CD14-positive monocyte (primary cell): ENCODE data around the gene FAM168B. TPM values are rescaled to one million over a fixed set of nuclear protein-coding genes. Genes with fewer than 3 reads are reported as not detected.

Experiments
- DNase-seq, 3 donors: peaks; one replicate each; pipeline ENCODE4 v3.0.0-alpha.2; 2011 to 2022
- H2AFZ ChIP-seq: 2 replicates; pipeline ENCODE4 v1.6.0; 2012; ENCODE audit warnings: mild to moderate bottlenecking, low read depth, low read length, inconsistent platforms; ENCODE audit not compliant: insufficient read depth, poor library complexity, severe bottlenecking
- H3K27ac ChIP-seq, 2 donors: 1 replicate in 1 of 2; 2 replicates in 1 of 2; pipeline ENCODE4 v1.5.1; 2012 to 2013; ENCODE audit warnings: low read length in 2 of 2, control low read depth in 1 of 2, inconsistent platforms in 1 of 2, low read depth in 1 of 2, mild to moderate bottlenecking in 1 of 2
- H3K27me3 ChIP-seq, 2 donors: one replicate each; pipeline versions ENCODE4 v1.6.0 to v1.6.1; 2011 to 2013; ENCODE audit warnings: low read length in 2 of 2; ENCODE audit not compliant: control insufficient read depth in 2 of 2, insufficient read depth in 2 of 2
- H3K36me3 ChIP-seq, 2 donors: replicated peaks in 1 of 2; 1 replicate in 1 of 2; 2 replicates in 1 of 2; pipeline versions ENCODE4 v1.5.1 to v1.6.1; 2012 to 2013; ENCODE audit warnings: low read length in 2 of 2, control low read depth in 1 of 2, inconsistent platforms in 1 of 2, mild to moderate bottlenecking in 1 of 2; ENCODE audit not compliant: insufficient read depth in 2 of 2, control insufficient read depth in 1 of 2
- H3K4me1 ChIP-seq, 2 donors: 1 replicate in 1 of 2; 2 replicates in 1 of 2; pipeline versions ENCODE4 v1.5.1 to v1.6.1; 2012 to 2013; ENCODE audit warnings: low read length in 2 of 2, control low read depth in 1 of 2, inconsistent platforms in 1 of 2, mild to moderate bottlenecking in 1 of 2, moderate library complexity in 1 of 2; ENCODE audit not compliant: insufficient read depth in 2 of 2, control insufficient read depth in 1 of 2
- H3K4me2 ChIP-seq: replicated peaks from 2 replicates; pipeline ENCODE3; 2012; ENCODE audit warnings: low read length, moderate library complexity, mild to moderate bottlenecking; ENCODE audit not compliant: poor library complexity, severe bottlenecking; ENCODE audit errors: extremely low read depth
- H3K4me3 ChIP-seq, 3 experiments: fragments of 200-600 bp in 1 of 3; sonication (generic) in 1 of 3; replicated peaks in 1 of 3; 1 replicate in 2 of 3; 2 replicates in 1 of 3; pipeline ENCODE4 v1.5.1; 2011 to 2013; ENCODE audit warnings: low read length in 3 of 3, mild to moderate bottlenecking in 3 of 3, control low read depth in 2 of 3, low read depth in 2 of 3, inconsistent platforms in 1 of 3, moderate library complexity in 1 of 3
- H3K79me2 ChIP-seq: 2 replicates; pipeline ENCODE4 v1.6.0; 2012; ENCODE audit warnings: mild to moderate bottlenecking, control low read depth, inconsistent platforms, low read length, moderate library complexity; ENCODE audit not compliant: insufficient read depth
- H3K9ac ChIP-seq: 2 replicates; pipeline ENCODE4 v1.6.0; 2017; ENCODE audit warnings: low read length, mild to moderate bottlenecking; ENCODE audit not compliant: insufficient read depth, poor library complexity, severe bottlenecking
- H3K9me3 ChIP-seq, 2 donors: replicated peaks in 1 of 2; 1 replicate in 1 of 2; 2 replicates in 1 of 2; pipeline versions ENCODE4 v1.5.1 to v1.6.1; 2012 to 2013; ENCODE audit warnings: low read length in 2 of 2, control low read depth in 1 of 2; ENCODE audit not compliant: control insufficient read depth in 1 of 2, insufficient read depth in 1 of 2
- H4K20me1 ChIP-seq: 2 replicates; pipeline ENCODE4 v1.6.0; 2012; ENCODE audit warnings: mild to moderate bottlenecking, low read length, control low read depth, moderate library complexity; ENCODE audit not compliant: insufficient read depth
- H3K27ac Mint-ChIP-seq, 7 donors: one replicate each; pipeline ENCODE4 v1.8.0; 2020; ENCODE audit warnings: mild to moderate bottlenecking in 7 of 7, mixed read lengths in 7 of 7, moderate library complexity in 6 of 7, inconsistent platforms in 2 of 7
- H3K27me3 Mint-ChIP-seq, 3 donors: one replicate each; pipeline ENCODE4 v1.8.0; 2021 to 2022; ENCODE audit warnings: low read depth in 3 of 3, mild to moderate bottlenecking in 3 of 3, mixed read lengths in 3 of 3, moderate library complexity in 3 of 3, inconsistent platforms in 1 of 3
- H3K36me3 Mint-ChIP-seq, 2 donors: one replicate each; pipeline ENCODE4 v1.8.0; 2020; ENCODE audit warnings: mixed read lengths in 2 of 2, inconsistent platforms in 1 of 2, mild to moderate bottlenecking in 1 of 2
- H3K4me1 Mint-ChIP-seq: one replicate; pipeline ENCODE4 v1.8.0; 2020; ENCODE audit warnings: mild to moderate bottlenecking, mixed read lengths
- H3K4me3 Mint-ChIP-seq, 2 donors: one replicate each; pipeline ENCODE4 v1.8.0; 2020; ENCODE audit warnings: mild to moderate bottlenecking in 2 of 2, mixed read lengths in 2 of 2, moderate library complexity in 1 of 2
- H3K9me3 Mint-ChIP-seq, 7 donors: one replicate each; pipeline ENCODE4 v1.8.0; 2020 to 2022; ENCODE audit warnings: mixed read lengths in 7 of 7, mild to moderate bottlenecking in 6 of 7, moderate library complexity in 6 of 7, inconsistent platforms in 2 of 7
- CTCF ChIP-seq: fragments of 200-600 bp; IDR thresholded peaks from one replicate; pipeline ENCODE4 v1.8.0; 2022; ENCODE audit warnings: antibody characterized with exemption, mild to moderate bottlenecking
- WGBS: methylation state at CpG from one replicate; pipeline ENCODE4 v1.1.5; 2013; ENCODE audit warnings: missing lambda C conversion rate; ENCODE audit not compliant: insufficient coverage; 5-methylcytosine and 5-hydroxymethylcytosine counted together
- intact Hi-C, 2 donors: fragments of 100-400 bp; cut with micrococcal nuclease; formaldehyde crosslinking; loops; one replicate each; pipeline versions ENCODE4 v1.15.0 to v1.15.1; 2023
- polyA plus RNA-seq, 3 donors: library from polyadenylated mRNA; depleted of rRNA in 1 of 3; unstranded in 2 of 3; stranded (reverse) in 1 of 3; fragments of 300-500 nt in 2 of 3; fragments of >200 nt in 1 of 3; fragmentation: Illumina TruSeq in 2 of 3; gene quantifications; 1 replicate in 2 of 3; 2 replicates in 1 of 3; pipeline ENCODE4 v1.2.3, GENCODE V29; 2012 to 2021

FAM168B gene
- polyA plus RNA-seq, 3 donors, result 20.5 to 33.2 (median 22.6) TPM

- Histone ChIP-seq H3K4me1 (no peaks in the 10 kb centered on the region), H3K79me2 (no peaks in the 10 kb centered on the region), H3K4me2 (no peak overlapping the region), H3K4me3 (no peak overlapping the region), H3K9me3 (no peaks in the 10 kb centered on the region), H4K20me1 (peaks cover 39% of the 10 kb centered on the region), H3K9ac (no peak overlapping the region), H3K27ac (no peak overlapping the region), H3K27me3 (no peaks in the 10 kb centered on the region), H3K36me3 (peaks cover 64 to 75% of the 10 kb centered on the region in 2 donors), H2AFZ (no peak overlapping the region)
- H3K4me1 Mint-ChIP-seq, result no peaks in the 10 kb centered on the region
- H3K4me3 Mint-ChIP-seq, result no peak overlapping the region
- DNase-seq, result no peak
- TF ChIP-seq CTCF, result no peak
- H3K36me3 Mint-ChIP-seq, result peaks cover 68 to 72% of the 10 kb centered on the region in 2 donors
- no peaks in the 10 kb centered on the region for H3K9me3 Mint-ChIP-seq
- intact Hi-C loops, result no loop called here
- 100% methylated on average over 2 of the region's 6 CpGs for WGBS
- peaks cover 1 to 2% (median 1%) of the 10 kb centered on the region in 3 donors for H3K27me3 Mint-ChIP-seq
- peak overlapping the region in 3 of 7 donors; percentile 19 to 46 (median 43) for H3K27ac Mint-ChIP-seq
These were observed 44.6 kb downstream of the FAM168B start for GRCh38 chr2:131048641-131049040.

- peaks cover 58 to 69% of the 10 kb centered on the region in 2 donors for H3K36me3 ChIP-seq
- H3K9me3 Mint-ChIP-seq, result no peaks in the 10 kb centered on the region
- no peak overlapping the region for H2AFZ ChIP-seq
- intact Hi-C loops, result no loop called here
- H3K79me2 ChIP-seq, result no peaks in the 10 kb centered on the region
- H3K9me3 ChIP-seq, result no peaks in the 10 kb centered on the region
- no peaks in the 10 kb centered on the region for H3K4me1 ChIP-seq
- DNase-seq, result no peak
- H3K36me3 Mint-ChIP-seq, result peaks cover 62 to 66% of the 10 kb centered on the region in 2 donors
- H3K27me3 Mint-ChIP-seq, result peaks cover 1 to 2% (median 1%) of the 10 kb centered on the region in 3 donors
- H3K27me3 ChIP-seq, result no peaks in the 10 kb centered on the region
- no peak overlapping the region for H3K9ac ChIP-seq
- H3K4me3 Mint-ChIP-seq, result no peak overlapping the region
- H3K27ac ChIP-seq, result no peak overlapping the region
- TF ChIP-seq CTCF, result no peak
- H3K4me2 ChIP-seq, result no peak overlapping the region
- WGBS, result 96% methylated on average over 6 of the region's 11 CpGs
- no peaks in the 10 kb centered on the region for H3K4me1 Mint-ChIP-seq
- H4K20me1 ChIP-seq, result peaks cover 33% of the 10 kb centered on the region
- peak overlapping the region in 6 of 7 donors; percentile 3 to 62 (median 44) for H3K27ac Mint-ChIP-seq
- no peak overlapping the region for H3K4me3 ChIP-seq
These were observed 45.2 kb downstream of the FAM168B start for GRCh38 chr2:131047920-131048560.
